Measurements from ENCODE around the gene IL19.

The IL19 gene

GRCh38 chr1:206785182-206785765, 14.7 kb downstream of the IL19 start:
- H3K4me3 ChIP-seq (ENCODE audit: low read depth, low read length, poor library complexity, severe bottlenecking), result no peak overlapping the region
- no peaks in the 10 kb centered on the region for H3K36me3 ChIP-seq (ENCODE audit: insufficient read depth, low read length)
- no peaks in the 10 kb centered on the region for H4K20me1 ChIP-seq (ENCODE audit: insufficient read depth, low read length)
- H3F3A ChIP-seq (ENCODE audit: insufficient read depth, low read length), result no peaks in the 10 kb centered on the region
- no peak overlapping the region for H3K27ac ChIP-seq (ENCODE audit: low read depth, low read length, poor library complexity, severe bottlenecking)
- H3K9me3 ChIP-seq (ENCODE audit: low read length), result no peaks in the 10 kb centered on the region
- H3K9me2 ChIP-seq (ENCODE audit: low read depth, low read length), result no peaks in the 10 kb centered on the region
- no peak overlapping the region for H3K4me2 ChIP-seq (ENCODE audit: low read length)
- no peak overlapping the region for H2AFZ ChIP-seq (ENCODE audit: low read length)
- no peak for TF ChIP-seq CTCF (IDR thresholded peaks at IDR 0.05; ENCODE audit: low read length)
- TF ChIP-seq EZH2 (IDR thresholded peaks at IDR 0.05; ENCODE audit: borderline replicate concordance, low read length), result no peak
- peaks cover 29% of the 10 kb centered on the region for H3K4me1 ChIP-seq (ENCODE audit: insufficient read depth, low read length, severe bottlenecking)
- no peaks in the 10 kb centered on the region for H3K79me2 ChIP-seq (ENCODE audit: insufficient read depth, low read length)
- no peaks in the 10 kb centered on the region for H3K27me3 ChIP-seq (ENCODE audit: insufficient read depth, low read length)
- H3K9ac ChIP-seq (ENCODE audit: low read length), result no peak overlapping the region

- Histone ChIP-seq H3K9ac (ENCODE audit: low read length) (no peak overlapping the region), H3K36me3 (ENCODE audit: insufficient read depth, low read length) (no peaks in the 10 kb centered on the region), H3K4me3 (ENCODE audit: low read depth, low read length, poor library complexity, severe bottlenecking) (no peak overlapping the region), H3K27me3 (ENCODE audit: insufficient read depth, low read length) (no peaks in the 10 kb centered on the region), H3K27ac (ENCODE audit: low read depth, low read length, poor library complexity, severe bottlenecking) (no peak overlapping the region), H3K4me1 (ENCODE audit: insufficient read depth, low read length, severe bottlenecking) (peaks cover 39% of the 10 kb centered on the region), H3K4me2 (ENCODE audit: low read length) (no peak overlapping the region), H3F3A (ENCODE audit: insufficient read depth, low read length) (no peaks in the 10 kb centered on the region), H3K79me2 (ENCODE audit: insufficient read depth, low read length) (no peaks in the 10 kb centered on the region), H4K20me1 (ENCODE audit: insufficient read depth, low read length) (no peaks in the 10 kb centered on the region), H2AFZ (ENCODE audit: low read length) (no peak overlapping the region), H3K9me2 (ENCODE audit: low read depth, low read length) (no peaks in the 10 kb centered on the region), H3K9me3 (ENCODE audit: low read length) (no peaks in the 10 kb centered on the region)
- TF ChIP-seq CTCF (IDR thresholded peaks at IDR 0.05; ENCODE audit: low read length) (no peak), EZH2 (IDR thresholded peaks at IDR 0.05; ENCODE audit: borderline replicate concordance, low read length) (no peak)
Observed at GRCh38 chr1:206786212-206786886, 15.8 kb downstream of the IL19 start.

- Histone ChIP-seq H3F3A (ENCODE audit: insufficient read depth, low read length) (no peaks in the 10 kb centered on the region), H2AFZ (ENCODE audit: low read length) (no peak overlapping the region), H3K9me3 (ENCODE audit: low read length) (no peaks in the 10 kb centered on the region), H3K4me3 (ENCODE audit: low read depth, low read length, poor library complexity, severe bottlenecking) (no peak overlapping the region), H4K20me1 (ENCODE audit: insufficient read depth, low read length) (no peaks in the 10 kb centered on the region), H3K4me2 (ENCODE audit: low read length) (no peak overlapping the region), H3K9ac (ENCODE audit: low read length) (no peak overlapping the region), H3K9me2 (ENCODE audit: low read depth, low read length) (no peaks in the 10 kb centered on the region), H3K79me2 (ENCODE audit: insufficient read depth, low read length) (no peaks in the 10 kb centered on the region), H3K27ac (ENCODE audit: low read depth, low read length, poor library complexity, severe bottlenecking) (no peak overlapping the region), H3K27me3 (ENCODE audit: insufficient read depth, low read length) (no peaks in the 10 kb centered on the region), H3K36me3 (ENCODE audit: insufficient read depth, low read length) (no peaks in the 10 kb centered on the region), H3K4me1 (ENCODE audit: insufficient read depth, low read length, severe bottlenecking) (peaks cover 39% of the 10 kb centered on the region)
- TF ChIP-seq EZH2 (IDR thresholded peaks at IDR 0.05; ENCODE audit: borderline replicate concordance, low read length) (no peak), CTCF (IDR thresholded peaks at IDR 0.05; ENCODE audit: low read length) (no peak)
Observed at GRCh38 chr1:206787891-206788290, 17.3 kb downstream of the IL19 start.
